Body of pancreas (tissue), 4 donors: Measurements from ENCODE around the gene ASB13.

Source experiments
- CTCF ChIP-seq, 7 experiments: fragments of 450-650 bp in 4 of 7; fragments of 200-600 bp in 3 of 7; sonication (generic) in 3 of 7; IDR thresholded peaks; one replicate each; pipeline ENCODE4 v1.5.1; 2016 to 2019; ENCODE audit warnings: antibody characterized with exemption in 7 of 7
- POLR2A ChIP-seq, 3 donors: fragments of 450-650 bp; IDR thresholded peaks; one replicate each; pipeline ENCODE4 v1.6.1; 2016; ENCODE audit warnings: antibody characterized with exemption in 3 of 3, mild to moderate bottlenecking in 2 of 3

GRCh38 chr10:5634918-5635317 lies 31.5 kb downstream of the ASB13 start:
- TF ChIP-seq CTCF (IDR thresholded peaks at IDR 0.05) (no peak), POLR2A (IDR thresholded peaks at IDR 0.05) (no peak)
